Measurements from ENCODE around the gene NR4A2. TPM values are rescaled to one million over a fixed set of nuclear protein-coding genes. Genes with fewer than 3 reads are reported as not detected.
"Not testable (repeated sequence)": the region's sequence is repeated elsewhere in the genome, so short reads cannot be mapped to it uniquely, and the experiment has no call there.

The NR4A2 gene
- total RNA-seq, 1 donor from 2014 or later = 1.4 TPM

- Mint-ChIP-seq H3K9me3 (ENCODE audit: unreplicated experiment) (peaks cover 5% of the 10 kb centered on the region), H3K27me3 (ENCODE audit: unreplicated experiment) (peaks cover 24% of the 10 kb centered on the region), H3K36me3 (ENCODE audit: unreplicated experiment) (no peaks in the 10 kb centered on the region), H3K27ac (ENCODE audit: unreplicated experiment) (no peak overlapping the region), H3K4me3 (ENCODE audit: unreplicated experiment) (no peak overlapping the region), H3K4me1 (ENCODE audit: unreplicated experiment) (no peaks in the 10 kb centered on the region)
- no peak for DNase-seq (ENCODE audit: extremely low spot score, unreplicated experiment)
- TF ChIP-seq CTCF (IDR thresholded peaks at IDR 0.05) = no peak
Observed at GRCh38 chr2:156300337-156300736, 32.2 kb downstream of the NR4A2 start.

GRCh38 chr2:156294945-156295580, 37.5 kb downstream of the NR4A2 start:
- no peak overlapping the region for H3K27ac Mint-ChIP-seq (ENCODE audit: unreplicated experiment)
- no peak for DNase-seq (ENCODE audit: extremely low spot score, unreplicated experiment)
- H3K4me1 Mint-ChIP-seq (ENCODE audit: unreplicated experiment) = no peaks in the 10 kb centered on the region
- H3K27me3 Mint-ChIP-seq (ENCODE audit: unreplicated experiment) = peaks cover 14% of the 10 kb centered on the region
- no peaks in the 10 kb centered on the region for H3K36me3 Mint-ChIP-seq (ENCODE audit: unreplicated experiment)
- H3K9me3 Mint-ChIP-seq (ENCODE audit: unreplicated experiment) = peaks cover 4% of the 10 kb centered on the region
- no peak for TF ChIP-seq CTCF (IDR thresholded peaks at IDR 0.05)
- no peak overlapping the region for H3K4me3 Mint-ChIP-seq (ENCODE audit: unreplicated experiment)

- not testable (repeated sequence) for H3K27ac Mint-ChIP-seq (ENCODE audit: unreplicated experiment); H3K4me1 Mint-ChIP-seq (ENCODE audit: unreplicated experiment); DNase-seq (ENCODE audit: extremely low spot score, unreplicated experiment); H3K9me3 Mint-ChIP-seq (ENCODE audit: unreplicated experiment); H3K36me3 Mint-ChIP-seq (ENCODE audit: unreplicated experiment); H3K4me3 Mint-ChIP-seq (ENCODE audit: unreplicated experiment)
- H3K27me3 Mint-ChIP-seq (ENCODE audit: unreplicated experiment) = peaks cover 12% of the 10 kb centered on the region
Observed at GRCh38 chr2:156293382-156293781, 39.1 kb downstream of the NR4A2 start.

GRCh38 chr2:156279446-156280150, 52.9 kb downstream of the NR4A2 start:
- no peaks in the 10 kb centered on the region for H3K9me3 Mint-ChIP-seq (ENCODE audit: unreplicated experiment)
- H3K27ac Mint-ChIP-seq (ENCODE audit: unreplicated experiment) = no peak overlapping the region
- H3K36me3 Mint-ChIP-seq (ENCODE audit: unreplicated experiment) = no peaks in the 10 kb centered on the region
- H3K27me3 Mint-ChIP-seq (ENCODE audit: unreplicated experiment) = peaks cover 20% of the 10 kb centered on the region
- DNase-seq (ENCODE audit: extremely low spot score, unreplicated experiment) = no peak
- no peak for TF ChIP-seq CTCF (IDR thresholded peaks at IDR 0.05)
- H3K4me1 Mint-ChIP-seq (ENCODE audit: unreplicated experiment) = no peaks in the 10 kb centered on the region
- no peak overlapping the region for H3K4me3 Mint-ChIP-seq (ENCODE audit: unreplicated experiment)

Other genes with a start within 250 kb of the NR4A2 start
- 21.4 and 21.8 TPM in 2 replicates for gene GPD2, start 103.7 kb upstream of the NR4A2 start, total RNA-seq